ENCODE results near the gene USP30. TPM values are rescaled to one million over a fixed set of nuclear protein-coding genes. Genes with fewer than 3 reads are reported as not detected.

The USP30 gene
- total RNA-seq, 1 donor from 2014 or later, result 9.4 TPM

DNA sequence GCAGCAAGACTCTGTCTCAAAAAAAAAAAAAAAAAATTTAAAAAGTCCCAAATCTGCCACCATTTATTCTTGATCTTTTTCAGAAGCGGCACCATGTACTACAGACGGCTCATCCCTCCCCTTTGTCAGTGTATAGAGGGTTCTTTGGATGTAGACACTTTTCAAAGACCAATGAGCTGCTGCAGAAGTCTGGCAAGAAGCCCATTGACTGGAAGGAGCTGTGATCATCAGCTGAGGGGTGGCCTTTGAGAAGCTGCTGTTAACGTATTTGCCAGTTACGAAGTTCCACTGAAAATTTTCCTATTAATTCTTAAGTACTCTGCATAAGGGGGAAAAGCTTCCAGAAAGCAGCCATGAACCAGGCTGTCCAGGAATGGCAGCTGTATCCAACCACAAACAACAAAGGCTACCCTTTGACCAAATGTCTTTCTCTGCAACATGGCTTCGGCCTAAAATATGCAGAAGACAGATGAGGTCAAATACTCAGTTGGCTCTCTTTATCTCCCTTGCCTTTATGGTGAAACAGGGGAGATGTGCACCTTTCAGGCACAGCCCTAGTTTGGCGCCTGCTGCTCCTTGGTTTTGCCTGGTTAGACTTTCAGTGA lies 57.5 kb downstream of the USP30 start:
- no peak for DNase-seq (ENCODE audit: low read depth)
- H3K27me3 ChIP-seq (ENCODE audit: control insufficient read depth, insufficient read depth, low read length), result no peaks in the 10 kb centered on the region
- H3K36me3 ChIP-seq (ENCODE audit: control insufficient read depth, insufficient read depth, low read length), result no peaks in the 10 kb centered on the region
- TF ChIP-seq, protein P1, sequence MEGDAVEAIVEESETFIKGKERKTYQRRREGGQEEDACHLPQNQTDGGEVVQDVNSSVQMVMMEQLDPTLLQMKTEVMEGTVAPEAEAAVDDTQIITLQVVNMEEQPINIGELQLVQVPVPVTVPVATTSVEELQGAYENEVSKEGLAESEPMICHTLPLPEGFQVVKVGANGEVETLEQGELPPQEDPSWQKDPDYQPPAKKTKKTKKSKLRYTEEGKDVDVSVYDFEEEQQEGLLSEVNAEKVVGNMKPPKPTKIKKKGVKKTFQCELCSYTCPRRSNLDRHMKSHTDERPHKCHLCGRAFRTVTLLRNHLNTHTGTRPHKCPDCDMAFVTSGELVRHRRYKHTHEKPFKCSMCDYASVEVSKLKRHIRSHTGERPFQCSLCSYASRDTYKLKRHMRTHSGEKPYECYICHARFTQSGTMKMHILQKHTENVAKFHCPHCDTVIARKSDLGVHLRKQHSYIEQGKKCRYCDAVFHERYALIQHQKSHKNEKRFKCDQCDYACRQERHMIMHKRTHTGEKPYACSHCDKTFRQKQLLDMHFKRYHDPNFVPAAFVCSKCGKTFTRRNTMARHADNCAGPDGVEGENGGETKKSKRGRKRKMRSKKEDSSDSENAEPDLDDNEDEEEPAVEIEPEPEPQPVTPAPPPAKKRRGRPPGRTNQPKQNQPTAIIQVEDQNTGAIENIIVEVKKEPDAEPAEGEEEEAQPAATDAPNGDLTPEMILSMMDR (IDR thresholded peaks at IDR 0.05; ENCODE audit: insufficient read depth, low read length, poor library complexity, severe bottlenecking), result no peak
- H3K4me3 ChIP-seq (ENCODE audit: low read depth, low read length), result no peak overlapping the region

DNA sequence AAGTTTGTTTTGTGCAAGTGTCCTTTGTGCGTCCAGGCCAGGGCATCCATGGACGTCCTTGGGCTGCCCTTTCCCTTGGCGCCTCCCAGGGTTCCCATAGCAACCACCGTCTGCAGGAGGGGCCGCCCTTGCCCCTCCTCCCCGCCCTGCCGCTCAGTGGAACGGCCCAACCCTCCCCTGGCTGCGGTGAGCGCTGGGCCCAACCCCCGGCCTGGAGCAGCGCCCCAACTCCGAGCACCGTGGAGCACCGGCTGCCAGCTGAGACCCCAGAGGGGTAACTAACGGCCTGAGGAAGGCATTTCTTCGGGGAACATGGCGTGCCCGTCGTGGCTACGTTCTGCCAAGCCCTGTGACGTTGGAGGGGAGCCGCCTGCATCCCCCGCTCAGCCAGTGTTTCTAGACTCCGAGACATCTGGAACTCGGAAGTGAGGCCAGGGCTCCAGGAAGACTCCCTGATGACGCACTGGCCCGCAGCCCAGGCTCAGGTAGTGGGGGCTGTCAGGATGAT lies 58.7 kb downstream of the USP30 start:
- Histone ChIP-seq H3K27me3 (ENCODE audit: control insufficient read depth, insufficient read depth, low read length) (no peaks in the 10 kb centered on the region), H3K4me3 (ENCODE audit: low read depth, low read length) (peak overlapping the region; percentile 56), H3K36me3 (ENCODE audit: control insufficient read depth, insufficient read depth, low read length) (no peaks in the 10 kb centered on the region)
- DNase-seq (ENCODE audit: low read depth), result no peak
- TF ChIP-seq, protein P1 (IDR thresholded peaks at IDR 0.05; ENCODE audit: insufficient read depth, low read length, poor library complexity, severe bottlenecking), result no peak

GRCh38 chr12:109112720-109113465 lies 60.5 kb downstream of the USP30 start:
- TF ChIP-seq, protein P1 (IDR thresholded peaks at IDR 0.05; ENCODE audit: insufficient read depth, low read length, poor library complexity, severe bottlenecking), result no peak
- DNase-seq (ENCODE audit: low read depth), result no peak
- H3K36me3 ChIP-seq (ENCODE audit: control insufficient read depth, insufficient read depth, low read length), result no peaks in the 10 kb centered on the region

DNA sequence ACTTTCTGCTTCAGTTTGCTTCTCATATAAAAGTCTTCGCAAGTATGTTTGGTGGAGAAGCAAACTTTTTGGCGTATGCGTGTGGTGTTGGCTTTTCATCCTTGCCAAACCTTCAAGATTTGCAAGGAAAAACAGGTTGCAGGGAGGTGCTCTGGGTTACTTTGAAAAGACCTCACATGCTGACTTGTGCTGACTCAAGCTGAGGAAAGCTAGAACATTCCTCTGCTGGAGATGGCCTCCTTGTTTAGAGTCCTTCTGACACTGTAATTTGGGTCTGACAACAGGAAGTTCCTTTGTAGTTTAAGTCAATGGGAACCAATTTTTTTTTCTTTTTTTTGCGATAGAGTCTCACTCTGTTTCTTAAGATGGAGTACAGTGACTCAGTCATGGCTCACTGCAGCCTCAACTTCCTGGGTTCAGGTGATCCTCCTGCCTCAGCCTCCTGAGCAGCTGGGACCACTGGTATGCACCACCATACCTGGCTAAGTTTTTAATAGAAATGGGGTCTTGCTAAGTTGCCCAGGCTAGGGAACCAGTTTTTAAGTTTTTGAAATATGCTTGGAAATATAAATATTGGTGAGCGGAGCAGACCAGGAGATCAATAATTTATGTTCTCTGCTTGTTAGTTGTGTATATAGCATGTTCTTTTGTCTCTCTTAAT lies 61.4 kb downstream of the USP30 start:
- no peaks in the 10 kb centered on the region for H3K36me3 ChIP-seq (ENCODE audit: control insufficient read depth, insufficient read depth, low read length)
- TF ChIP-seq, protein P1 (IDR thresholded peaks at IDR 0.05; ENCODE audit: insufficient read depth, low read length, poor library complexity, severe bottlenecking), result no peak
- no peak for DNase-seq (ENCODE audit: low read depth)
- H3K4me3 ChIP-seq (ENCODE audit: low read depth, low read length), result no peak overlapping the region
- H3K27me3 ChIP-seq (ENCODE audit: control insufficient read depth, insufficient read depth, low read length), result no peaks in the 10 kb centered on the region

More at GRCh38 chr12:109112720-109113465, 60.5 kb downstream of the USP30 start:
- H3K27me3 ChIP-seq (ENCODE audit: control insufficient read depth, insufficient read depth, low read length), result no peaks in the 10 kb centered on the region
- no peak overlapping the region for H3K4me3 ChIP-seq (ENCODE audit: low read depth, low read length)

GRCh38 chr12:109114644-109115043 lies 62.3 kb downstream of the USP30 start:
- TF ChIP-seq, protein P1 (IDR thresholded peaks at IDR 0.05; ENCODE audit: insufficient read depth, low read length, poor library complexity, severe bottlenecking), result no peak
- H3K4me3 ChIP-seq (ENCODE audit: low read depth, low read length), result no peak overlapping the region
- no peaks in the 10 kb centered on the region for H3K36me3 ChIP-seq (ENCODE audit: control insufficient read depth, insufficient read depth, low read length)
- H3K27me3 ChIP-seq (ENCODE audit: control insufficient read depth, insufficient read depth, low read length), result no peaks in the 10 kb centered on the region
- no peak for DNase-seq (ENCODE audit: low read depth)

Data from kidney epithelial cell (primary cell).